SJCRH30 (cell line): Measurements from ENCODE around the gene TPRX1. TPM values are rescaled to one million over a fixed set of nuclear protein-coding genes. Genes with fewer than 3 reads are reported as not detected.
"Not testable (repeated sequence)": the region's sequence is repeated elsewhere in the genome, so short reads cannot be mapped to it uniquely, and the experiment has no call there.

Experiments
- DNase-seq, 2 experiments: peaks; one replicate each; pipeline ENCODE4 v3.0.0-alpha.2; 2015 to 2020
- H3K27ac ChIP-seq: fragments of 250-450 bp; sonication (Bioruptor Pico); 2 replicates; pipeline ENCODE4 v1.5.1; 2020; ENCODE audit warnings: mild to moderate bottlenecking, moderate library complexity
- H3K27me3 ChIP-seq: fragments of 250-450 bp; sonication (Bioruptor Pico); 2 replicates; pipeline ENCODE4 v1.5.1; 2020; ENCODE audit warnings: mild to moderate bottlenecking, moderate library complexity
- H3K36me3 ChIP-seq: fragments of 250-450 bp; sonication (Bioruptor Pico); 2 replicates; pipeline ENCODE4 v1.5.1; 2020; ENCODE audit warnings: mild to moderate bottlenecking, moderate library complexity
- H3K4me1 ChIP-seq: fragments of 250-450 bp; sonication (Bioruptor Pico); 2 replicates; pipeline ENCODE4 v1.5.1; 2020; ENCODE audit warnings: mild to moderate bottlenecking, moderate library complexity
- H3K4me3 ChIP-seq: fragments of 250-450 bp; sonication (Bioruptor Pico); 2 replicates; pipeline ENCODE4 v1.5.1; 2020; ENCODE audit warnings: mild to moderate bottlenecking, moderate library complexity
- H3K9me3 ChIP-seq: fragments of 250-450 bp; sonication (Bioruptor Pico); replicated peaks from 2 replicates; pipeline ENCODE4 v1.5.1; 2020; ENCODE audit warnings: mild to moderate bottlenecking, moderate library complexity
- total RNA-seq: library from RNA; depleted of rRNA; stranded (reverse); fragments of >200 nt; shearing (Covaris generic); gene quantifications from 2 replicates; pipeline ENCODE4 v1.2.3, GENCODE V29; 2014; rRNA removed

The TPRX1 gene
- total RNA-seq = not detected in 2 replicates

GRCh38 chr19:47804451-47804850, at the start of gene TPRX1:
TSS of gene TPRX1 (minus strand) at chr19:47804551. CDS start at chr19:47804539, 12 bp downstream.
- H3K36me3 ChIP-seq, H3K4me3 ChIP-seq, H3K27me3 ChIP-seq, DNase-seq, H3K9me3 ChIP-seq, H3K4me1 ChIP-seq, H3K27ac ChIP-seq: not testable (repeated sequence)

GRCh38 chr19:47853003-47853402, 48.7 kb upstream of the TPRX1 start:
- H3K4me3 ChIP-seq = no peak overlapping the region
- H3K9me3 ChIP-seq = no peaks in the 10 kb centered on the region
- H3K4me1 ChIP-seq = peaks cover 22% of the 10 kb centered on the region
- no peak overlapping the region for H3K27ac ChIP-seq
- no peaks in the 10 kb centered on the region for H3K36me3 ChIP-seq
- no peak for DNase-seq
- H3K27me3 ChIP-seq = no peaks in the 10 kb centered on the region

GRCh38 chr19:47848823-47849473, 44.6 kb upstream of the TPRX1 start:
- Histone ChIP-seq H3K27me3 (no peaks in the 10 kb centered on the region), H3K27ac (peak overlapping the region; percentile 87), H3K4me3 (peak overlapping the region; percentile 22), H3K9me3 (no peaks in the 10 kb centered on the region), H3K4me1 (peaks cover 22% of the 10 kb centered on the region), H3K36me3 (no peaks in the 10 kb centered on the region)
- peak; percentile 97 to 99 for DNase-seq

- no peaks in the 10 kb centered on the region for H3K36me3 ChIP-seq
- no peaks in the 10 kb centered on the region for H3K27me3 ChIP-seq
- peak overlapping the region; percentile 87 for H3K27ac ChIP-seq
- DNase-seq = no peak
- peaks cover 23% of the 10 kb centered on the region for H3K4me1 ChIP-seq
- no peaks in the 10 kb centered on the region for H3K9me3 ChIP-seq
- no peak overlapping the region; the same call in 1 of the 2 replicates for H3K4me3 ChIP-seq
These were observed 44.1 kb upstream of the TPRX1 start for GRCh38 chr19:47848425-47848822.

GRCh38 chr19:47842941-47843340, 38.6 kb upstream of the TPRX1 start:
- Histone ChIP-seq H3K9me3 (no peaks in the 10 kb centered on the region), H3K27me3 (no peaks in the 10 kb centered on the region), H3K4me1 (peaks cover 21% of the 10 kb centered on the region), H3K27ac (no peak overlapping the region; the same call in 1 of the 2 replicates), H3K4me3 (no peak overlapping the region), H3K36me3 (no peaks in the 10 kb centered on the region)
- DNase-seq = peak; percentile 53 to 79

- H3K4me3 ChIP-seq = no peak overlapping the region
- H3K36me3 ChIP-seq = no peaks in the 10 kb centered on the region
- no peaks in the 10 kb centered on the region for H3K9me3 ChIP-seq
- peak; percentile 64 to 79 for DNase-seq
- H3K27ac ChIP-seq = no peak overlapping the region
- H3K27me3 ChIP-seq = no peaks in the 10 kb centered on the region
- H3K4me1 ChIP-seq = peaks cover 17% of the 10 kb centered on the region
These were observed 35.6 kb upstream of the TPRX1 start for GRCh38 chr19:47839913-47840312.

- Histone ChIP-seq H3K4me1 (peaks cover 17% of the 10 kb centered on the region), H3K27me3 (no peaks in the 10 kb centered on the region), H3K4me3 (no peak overlapping the region), H3K27ac (no peak overlapping the region), H3K9me3 (no peaks in the 10 kb centered on the region), H3K36me3 (no peaks in the 10 kb centered on the region)
- no peak for DNase-seq
These were observed 35.1 kb upstream of the TPRX1 start for GRCh38 chr19:47839411-47839810.

- Histone ChIP-seq H3K36me3 (no peaks in the 10 kb centered on the region), H3K4me1 (peaks cover 8% of the 10 kb centered on the region; the same call in 1 of the 2 replicates)
These were observed 31.7 kb upstream of the TPRX1 start for GRCh38 chr19:47836038-47836437.

GRCh38 chr19:47832723-47833122, 28.4 kb upstream of the TPRX1 start:
- DNase-seq = no peak
- no peaks in the 10 kb centered on the region for H3K9me3 ChIP-seq
- no peaks in the 10 kb centered on the region for H3K27me3 ChIP-seq
- H3K27ac ChIP-seq = no peak overlapping the region
- H3K4me3 ChIP-seq = no peak overlapping the region
- no peaks in the 10 kb centered on the region for H3K36me3 ChIP-seq
- H3K4me1 ChIP-seq = no peaks in the 10 kb centered on the region

More at GRCh38 chr19:47836038-47836437, 31.7 kb upstream of the TPRX1 start:
- no peaks in the 10 kb centered on the region for H3K27me3 ChIP-seq
- no peak overlapping the region for H3K4me3 ChIP-seq
- H3K27ac ChIP-seq = no peak overlapping the region
- H3K9me3 ChIP-seq = no peaks in the 10 kb centered on the region
- DNase-seq = no peak

GRCh38 chr19:47826800-47827199, 22.4 kb upstream of the TPRX1 start:
- Histone ChIP-seq H3K9me3 (peaks cover 2% of the 10 kb centered on the region; the same call in 1 of the 2 replicates), H3K4me3 (no peak overlapping the region), H3K27ac (no peak overlapping the region), H3K27me3 (no peaks in the 10 kb centered on the region), H3K36me3 (no peaks in the 10 kb centered on the region), H3K4me1 (peaks cover 6% of the 10 kb centered on the region; the same call in 1 of the 2 replicates)
- DNase-seq = peak; percentile 50 to 67

- no peak overlapping the region for H3K4me3 ChIP-seq
These were observed 20.0 kb upstream of the TPRX1 start for GRCh38 chr19:47824396-47824795.

GRCh38 chr19:47821460-47822020, 17.2 kb upstream of the TPRX1 start, which contains the start of gene CRX:
TSS of gene CRX (plus strand) at chr19:47821937. CDS start at chr19:47834444, 12,507 bp downstream.
- no peaks in the 10 kb centered on the region for H3K9me3 ChIP-seq
- no peak for DNase-seq
- H3K27me3 ChIP-seq = no peaks in the 10 kb centered on the region
- H3K4me3 ChIP-seq = no peak within 1 kb of the TSS
- H3K36me3 ChIP-seq = no peaks in the 10 kb centered on the region
- peaks cover 30% of the 10 kb centered on the region for H3K4me1 ChIP-seq
- H3K27ac ChIP-seq = peak within 1 kb of the TSS; percentile 67

More at GRCh38 chr19:47824396-47824795, 20.0 kb upstream of the TPRX1 start:
- Histone ChIP-seq H3K36me3 (no peaks in the 10 kb centered on the region), H3K4me1 (peaks cover 28% of the 10 kb centered on the region), H3K27ac (no peak overlapping the region), H3K9me3 (peaks cover 2% of the 10 kb centered on the region; the same call in 1 of the 2 replicates), H3K27me3 (no peaks in the 10 kb centered on the region)
- DNase-seq = no peak

GRCh38 chr19:47820410-47820809, 16.1 kb upstream of the TPRX1 start:
- no peaks in the 10 kb centered on the region for H3K9me3 ChIP-seq
- no peaks in the 10 kb centered on the region for H3K27me3 ChIP-seq
- DNase-seq = peak; percentile 79 to 89
- H3K27ac ChIP-seq = peak overlapping the region; percentile 67
- peaks cover 24% of the 10 kb centered on the region for H3K4me1 ChIP-seq
- H3K36me3 ChIP-seq = no peaks in the 10 kb centered on the region
- H3K4me3 ChIP-seq = peak overlapping the region; percentile 32

- peaks cover 24% of the 10 kb centered on the region for H3K4me1 ChIP-seq
- no peaks in the 10 kb centered on the region for H3K36me3 ChIP-seq
These were observed 15.5 kb upstream of the TPRX1 start for GRCh38 chr19:47819858-47820257.

GRCh38 chr19:47818221-47818620, 13.9 kb upstream of the TPRX1 start:
- not testable (repeated sequence) for H3K4me3 ChIP-seq, H3K27me3 ChIP-seq, H3K27ac ChIP-seq, H3K9me3 ChIP-seq, H3K36me3 ChIP-seq, DNase-seq
- H3K4me1 ChIP-seq = peaks cover 24% of the 10 kb centered on the region

More at GRCh38 chr19:47819858-47820257, 15.5 kb upstream of the TPRX1 start:
- peak overlapping the region; percentile 32 for H3K4me3 ChIP-seq
- H3K9me3 ChIP-seq = no peaks in the 10 kb centered on the region
- peak overlapping the region; percentile 67 for H3K27ac ChIP-seq
- H3K27me3 ChIP-seq = no peaks in the 10 kb centered on the region
- DNase-seq = peak; percentile 73 to 88
